A549 (cell line): ENCODE results near the gene PTPRK.

Experiments used
- BHLHE40 ChIP-seq: IDR thresholded peaks from 2 replicates; pipeline ENCODE4 v1.6.1; 2012; ENCODE audit warnings: low read depth, low read length, inconsistent platforms
- CBX2 ChIP-seq: fragments of 200-600 bp; sonication (generic); IDR thresholded peaks from 2 replicates; pipeline ENCODE4 v1.6.1; 2016; ENCODE audit warnings: low read depth, mild to moderate bottlenecking, borderline replicate concordance
- CEBPB ChIP-seq, 2 experiments: fragments of >200 bp in 1 of 2; sonication (Bioruptor Twin) in 1 of 2; formaldehyde crosslinking in 1 of 2; IDR thresholded peaks; 2 replicates each; pipeline ENCODE4 v1.6.1; 2012 to 2016
- JUN ChIP-seq, 2 experiments: fragments of >200 bp; sonication (Bioruptor Twin); formaldehyde crosslinking; IDR thresholded peaks; 2 replicates in 1 of 2; 3 replicates in 1 of 2; pipeline ENCODE4 v1.6.1; 2016 to 2017
- JUNB ChIP-seq: fragments of >200 bp; sonication (Bioruptor Twin); formaldehyde crosslinking; IDR thresholded peaks from 2 replicates; pipeline ENCODE4 v1.6.1; 2016
- KDM1A ChIP-seq: fragments of 200-600 bp; sonication (generic); IDR thresholded peaks from 2 replicates; pipeline ENCODE4 v1.6.1; 2016; ENCODE audit warnings: low read depth, mild to moderate bottlenecking
- POLR2A ChIP-seq: IDR thresholded peaks from 2 replicates; pipeline ENCODE4 v1.6.1; 2012; ENCODE audit warnings: mild to moderate bottlenecking, low read length
- POLR2AphosphoS2 ChIP-seq: conservative IDR thresholded peaks from 2 replicates; pipeline ENCODE4 v1.6.1; 2012; ENCODE audit warnings: low read length, improper control_type of control experiment, inconsistent platforms
- RAD21 ChIP-seq, 2 experiments: fragments of >200 bp in 1 of 2; sonication (Bioruptor Twin) in 1 of 2; formaldehyde crosslinking in 1 of 2; IDR thresholded peaks in 1 of 2; conservative IDR thresholded peaks in 1 of 2; 2 replicates in 1 of 2; 3 replicates in 1 of 2; pipeline ENCODE4 v1.6.1; 2012 to 2018; ENCODE audit warnings: inconsistent platforms in 1 of 2
- RFX5 ChIP-seq: fragments of 450-650 bp; IDR thresholded peaks from 2 replicates; pipeline ENCODE4 v1.7.1; 2014; ENCODE audit warnings: antibody characterized with exemption, mild to moderate bottlenecking, moderate library complexity
- ZNF302 ChIP-seq: fragments of 250-450 bp; sonication (Bioruptor Pico); IDR thresholded peaks from 2 replicates; pipeline ENCODE4 v1.9.0; 2021; ENCODE audit warnings: inconsistent platforms, mild to moderate bottlenecking, moderate library complexity
- TF ChIP-seq, protein P1 (sequence below): IDR thresholded peaks from 2 replicates; pipeline ENCODE4 v1.6.1; 2012
- TF ChIP-seq, protein P2 (sequence below): fragments of >200 bp; sonication (Bioruptor Twin); formaldehyde crosslinking; IDR thresholded peaks from 3 replicates; pipeline ENCODE4 v1.5.1; 2016

DNA sequence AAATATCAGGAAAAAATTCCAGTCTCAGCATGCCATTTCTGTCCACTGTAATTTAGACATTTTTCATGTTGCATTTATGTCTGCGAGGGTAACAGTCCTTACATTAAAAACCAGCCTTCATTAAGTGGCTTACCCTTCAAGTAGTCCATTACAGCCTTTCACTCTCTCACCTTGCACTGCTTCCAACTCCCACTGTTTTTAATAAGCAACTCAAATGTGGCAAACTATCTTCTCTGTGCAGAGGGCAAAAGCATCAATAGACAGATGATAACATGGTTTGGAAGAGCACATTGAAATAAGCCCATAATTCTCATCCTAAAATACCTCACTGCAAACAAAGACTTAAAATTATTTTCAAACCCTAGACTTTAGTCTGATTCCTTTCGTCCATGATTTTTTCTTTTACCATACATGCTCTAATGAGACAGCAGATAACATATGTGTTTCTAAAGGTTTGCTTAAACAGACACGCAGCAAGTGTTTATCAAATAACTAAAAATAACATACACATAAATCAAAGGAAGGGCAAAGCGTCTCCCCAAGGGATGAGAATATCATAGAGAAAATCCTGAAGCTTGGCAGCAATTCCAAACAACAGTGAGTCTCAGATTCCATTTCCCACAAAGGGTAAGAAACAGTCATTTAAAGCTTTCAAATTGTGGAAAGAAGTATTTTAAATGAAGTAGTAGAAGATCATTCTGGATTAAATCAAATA is 130.4 kb downstream of the PTPRK start:
- TF ChIP-seq JUNB: no peak
- no peak for TF ChIP-seq RFX5
- no peak for TF ChIP-seq POLR2AphosphoS2
- no peak for TF ChIP-seq POLR2A
- TF ChIP-seq, protein P1, sequence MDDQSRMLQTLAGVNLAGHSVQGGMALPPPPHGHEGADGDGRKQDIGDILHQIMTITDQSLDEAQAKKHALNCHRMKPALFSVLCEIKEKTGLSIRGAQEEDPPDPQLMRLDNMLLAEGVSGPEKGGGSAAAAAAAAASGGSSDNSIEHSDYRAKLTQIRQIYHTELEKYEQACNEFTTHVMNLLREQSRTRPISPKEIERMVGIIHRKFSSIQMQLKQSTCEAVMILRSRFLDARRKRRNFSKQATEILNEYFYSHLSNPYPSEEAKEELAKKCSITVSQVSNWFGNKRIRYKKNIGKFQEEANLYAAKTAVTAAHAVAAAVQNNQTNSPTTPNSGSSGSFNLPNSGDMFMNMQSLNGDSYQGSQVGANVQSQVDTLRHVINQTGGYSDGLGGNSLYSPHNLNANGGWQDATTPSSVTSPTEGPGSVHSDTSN: no peak
- TF ChIP-seq, protein P2, sequence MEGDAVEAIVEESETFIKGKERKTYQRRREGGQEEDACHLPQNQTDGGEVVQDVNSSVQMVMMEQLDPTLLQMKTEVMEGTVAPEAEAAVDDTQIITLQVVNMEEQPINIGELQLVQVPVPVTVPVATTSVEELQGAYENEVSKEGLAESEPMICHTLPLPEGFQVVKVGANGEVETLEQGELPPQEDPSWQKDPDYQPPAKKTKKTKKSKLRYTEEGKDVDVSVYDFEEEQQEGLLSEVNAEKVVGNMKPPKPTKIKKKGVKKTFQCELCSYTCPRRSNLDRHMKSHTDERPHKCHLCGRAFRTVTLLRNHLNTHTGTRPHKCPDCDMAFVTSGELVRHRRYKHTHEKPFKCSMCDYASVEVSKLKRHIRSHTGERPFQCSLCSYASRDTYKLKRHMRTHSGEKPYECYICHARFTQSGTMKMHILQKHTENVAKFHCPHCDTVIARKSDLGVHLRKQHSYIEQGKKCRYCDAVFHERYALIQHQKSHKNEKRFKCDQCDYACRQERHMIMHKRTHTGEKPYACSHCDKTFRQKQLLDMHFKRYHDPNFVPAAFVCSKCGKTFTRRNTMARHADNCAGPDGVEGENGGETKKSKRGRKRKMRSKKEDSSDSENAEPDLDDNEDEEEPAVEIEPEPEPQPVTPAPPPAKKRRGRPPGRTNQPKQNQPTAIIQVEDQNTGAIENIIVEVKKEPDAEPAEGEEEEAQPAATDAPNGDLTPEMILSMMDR: no peak
- TF ChIP-seq KDM1A: no peak
- no peak for TF ChIP-seq JUN (IDR thresholded peaks at IDR 0.05)
- TF ChIP-seq CEBPB (IDR thresholded peaks at IDR 0.05): no peak
- TF ChIP-seq ZNF302 (CRISPR knock-in tag): no peak
- TF ChIP-seq RAD21 (conservative IDR thresholded peaks at IDR 0.05 in 1 of 2, IDR thresholded peaks at IDR 0.05 in 1 of 2): no peak
- no peak for TF ChIP-seq BHLHE40
- TF ChIP-seq CBX2: no peak
